Thyroid gland (tissue), 4 donors: ENCODE data around the gene SPATA2L.

Source experiments
- POLR2A ChIP-seq, 2 donors: fragments of 450-650 bp; IDR thresholded peaks; one replicate each; pipeline ENCODE4 v1.6.1; 2017; ENCODE audit warnings: antibody characterized with exemption in 2 of 2, mild to moderate bottlenecking in 2 of 2, moderate library complexity in 1 of 2
- TF ChIP-seq, protein P1 (sequence below), 6 experiments: fragments of 200-600 bp in 3 of 6; fragments of 450-650 bp in 3 of 6; sonication (generic) in 3 of 6; IDR thresholded peaks; one replicate each; pipeline ENCODE4 v1.5.1; 2016 to 2019; ENCODE audit warnings: antibody characterized with exemption in 6 of 6, mild to moderate bottlenecking in 2 of 6, inconsistent platforms in 1 of 6, moderate library complexity in 1 of 6

DNA sequence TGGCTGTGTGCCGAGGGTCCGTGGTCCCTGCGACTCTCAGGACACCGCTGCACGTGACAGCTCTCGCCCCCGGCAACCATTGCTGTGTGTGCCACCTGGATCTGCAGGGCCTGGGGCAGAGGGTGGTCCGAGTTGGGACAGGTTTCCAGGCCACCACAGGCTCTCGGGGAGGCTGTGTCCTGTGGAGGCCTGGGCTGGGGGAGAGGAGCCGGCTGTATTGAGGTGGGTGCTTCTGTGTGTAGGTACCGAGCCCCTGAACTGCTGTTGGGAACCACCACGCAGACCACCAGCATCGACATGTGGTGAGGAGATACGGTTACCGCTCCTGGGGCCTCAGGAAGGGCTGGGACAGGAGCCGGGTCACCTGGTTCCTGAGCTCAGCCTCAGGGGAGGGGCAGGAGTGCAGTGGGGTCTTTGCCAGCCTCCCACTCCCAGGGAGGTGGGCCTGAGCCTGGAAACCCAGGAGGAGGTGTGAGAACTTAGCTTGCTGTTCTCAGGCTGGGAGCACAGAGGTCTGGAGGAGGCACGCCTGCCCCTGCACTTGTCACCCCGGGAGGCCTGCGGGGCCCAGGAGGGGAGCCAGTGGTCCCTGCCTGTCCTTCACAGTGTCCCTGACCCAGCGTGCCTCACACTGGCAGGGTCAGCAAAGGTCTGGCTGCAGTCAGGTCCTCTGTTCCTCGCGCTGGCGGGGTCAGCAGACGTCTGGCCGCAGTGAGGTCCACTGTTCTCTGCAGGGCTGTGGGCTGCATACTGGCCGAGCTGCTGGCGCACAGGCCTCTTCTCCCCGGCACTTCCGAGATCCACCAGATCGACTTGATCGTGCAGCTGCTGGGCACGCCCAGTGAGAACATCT, 7.3 kb downstream of the SPATA2L start:
- TF ChIP-seq, protein P1, sequence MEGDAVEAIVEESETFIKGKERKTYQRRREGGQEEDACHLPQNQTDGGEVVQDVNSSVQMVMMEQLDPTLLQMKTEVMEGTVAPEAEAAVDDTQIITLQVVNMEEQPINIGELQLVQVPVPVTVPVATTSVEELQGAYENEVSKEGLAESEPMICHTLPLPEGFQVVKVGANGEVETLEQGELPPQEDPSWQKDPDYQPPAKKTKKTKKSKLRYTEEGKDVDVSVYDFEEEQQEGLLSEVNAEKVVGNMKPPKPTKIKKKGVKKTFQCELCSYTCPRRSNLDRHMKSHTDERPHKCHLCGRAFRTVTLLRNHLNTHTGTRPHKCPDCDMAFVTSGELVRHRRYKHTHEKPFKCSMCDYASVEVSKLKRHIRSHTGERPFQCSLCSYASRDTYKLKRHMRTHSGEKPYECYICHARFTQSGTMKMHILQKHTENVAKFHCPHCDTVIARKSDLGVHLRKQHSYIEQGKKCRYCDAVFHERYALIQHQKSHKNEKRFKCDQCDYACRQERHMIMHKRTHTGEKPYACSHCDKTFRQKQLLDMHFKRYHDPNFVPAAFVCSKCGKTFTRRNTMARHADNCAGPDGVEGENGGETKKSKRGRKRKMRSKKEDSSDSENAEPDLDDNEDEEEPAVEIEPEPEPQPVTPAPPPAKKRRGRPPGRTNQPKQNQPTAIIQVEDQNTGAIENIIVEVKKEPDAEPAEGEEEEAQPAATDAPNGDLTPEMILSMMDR (IDR thresholded peaks at IDR 0.05): no peak
- TF ChIP-seq POLR2A (IDR thresholded peaks at IDR 0.05): no peak
